Endodermal cell (in vitro differentiated cells): ENCODE results near the gene CHCHD10. TPM values are rescaled to one million over a fixed set of nuclear protein-coding genes. Genes with fewer than 3 reads are reported as not detected.

ENCODE experiments used
- DNase-seq: peaks from one replicate; pipeline ENCODE4 v3.0.0-alpha.2; 2017
- H3K27ac ChIP-seq: 2 replicates; pipeline ENCODE4 v1.5.1; 2013; ENCODE audit warnings: mild to moderate bottlenecking, low read depth, low read length, moderate library complexity
- H3K27me3 ChIP-seq: 2 replicates; pipeline ENCODE4 v1.6.1; 2013; ENCODE audit warnings: mild to moderate bottlenecking, low read length, moderate library complexity; ENCODE audit not compliant: insufficient read depth, control insufficient read depth, poor library complexity, severe bottlenecking
- H3K36me3 ChIP-seq: 2 replicates; pipeline ENCODE4 v1.7.0; 2013; ENCODE audit warnings: mild to moderate bottlenecking, low read length, moderate library complexity; ENCODE audit not compliant: control insufficient read depth, insufficient read depth
- H3K4me1 ChIP-seq: one replicate; pipeline ENCODE4 v1.7.0; 2013; ENCODE audit warnings: low read length; ENCODE audit not compliant: control insufficient read depth, insufficient read depth
- H3K4me3 ChIP-seq: 2 replicates; pipeline ENCODE4 v1.5.1; 2013; ENCODE audit warnings: mild to moderate bottlenecking, low read length, moderate library complexity
- H3K9ac ChIP-seq: 2 replicates; pipeline ENCODE4 v1.6.1; 2013; ENCODE audit warnings: mild to moderate bottlenecking, low read length, moderate library complexity; ENCODE audit not compliant: poor library complexity, severe bottlenecking; ENCODE audit errors: extremely low read depth
- H3K9me3 ChIP-seq: 2 replicates; pipeline ENCODE4 v1.6.1; 2013; ENCODE audit warnings: mild to moderate bottlenecking, low read length, moderate library complexity; ENCODE audit not compliant: control insufficient read depth
- H3K27ac Mint-ChIP-seq: 2 replicates; pipeline ENCODE4 v1.8.0; 2020; ENCODE audit warnings: mixed read lengths
- H3K27me3 Mint-ChIP-seq: 2 replicates; pipeline ENCODE4 v1.8.0; 2021; ENCODE audit warnings: mild to moderate bottlenecking, mixed read lengths; ENCODE audit not compliant: insufficient read depth
- H3K36me3 Mint-ChIP-seq: 2 replicates; pipeline ENCODE4 v1.8.0; 2020; ENCODE audit warnings: low read depth, mixed read lengths
- H3K4me1 Mint-ChIP-seq: 2 replicates; pipeline ENCODE4 v1.8.0; 2020; ENCODE audit warnings: mixed read lengths
- H3K4me3 Mint-ChIP-seq: 2 replicates; pipeline ENCODE4 v1.8.0; 2020; ENCODE audit warnings: mild to moderate bottlenecking, moderate library complexity, mixed read lengths
- H3K9me3 Mint-ChIP-seq: 2 replicates; pipeline ENCODE4 v1.8.0; 2020; ENCODE audit warnings: mild to moderate bottlenecking, mixed read lengths
- WGBS, 2 experiments: methylation state at CpG; one replicate each; pipeline versions ENCODE4 v1.1.5 to v1.1.7; 2013; ENCODE audit warnings: missing lambda C conversion rate in 2 of 2, mixed read lengths in 1 of 2; ENCODE audit not compliant: insufficient coverage in 1 of 2, insufficient read length in 1 of 2; 5-methylcytosine and 5-hydroxymethylcytosine counted together
- total RNA-seq, 2 donors: library from RNA; stranded (reverse); fragmentation: NEBNext Ultra II Directional in 1 of 2; extraction: Animal tissue kit (Norgen Biotek cat#: 25700) in 1 of 2; gene quantifications; 2 replicates in 1 of 2; 3 replicates in 1 of 2; pipeline ENCODE4 v1.2.1, GENCODE V29; 2021
- TF ChIP-seq, protein P1 (sequence below): fragments of 200-600 bp; sonication (generic); conservative IDR thresholded peaks from 2 replicates; pipeline ENCODE4 v1.5.0; 2021; ENCODE audit warnings: antibody characterized with exemption, mild to moderate bottlenecking

CHCHD10 gene
- total RNA-seq, 2 donors from 2014 or later, result 76.1 to 103 TPM

DNA sequence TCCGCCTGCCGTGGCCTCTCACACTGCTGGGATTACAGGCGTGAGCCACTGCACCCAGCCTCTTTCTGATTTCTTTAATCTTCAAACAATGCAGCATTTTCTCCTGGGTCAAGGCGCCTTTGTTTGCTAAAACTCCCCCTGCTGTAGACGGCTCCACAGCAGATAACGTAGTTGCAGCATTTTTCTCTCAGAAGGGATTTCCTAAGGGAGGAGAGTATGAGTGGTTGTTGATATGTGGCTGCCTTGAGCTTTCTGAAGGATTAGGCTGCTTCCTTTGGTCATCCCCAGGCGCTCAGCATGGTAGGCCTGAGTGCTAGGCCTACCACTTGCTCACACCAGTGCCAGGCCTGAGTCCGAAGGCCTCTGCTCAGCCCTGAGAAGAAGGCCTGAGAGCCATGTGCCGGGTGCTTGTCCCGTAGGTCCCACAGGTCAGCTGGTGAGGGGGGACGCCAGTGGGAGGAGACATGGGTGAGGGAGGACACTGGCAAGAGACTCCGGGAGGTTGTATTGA is 37.1 kb upstream of the CHCHD10 start:
- peaks cover 79% of the 10 kb centered on the region for H3K36me3 Mint-ChIP-seq
- 69 to 77% methylated on average over 9 to 12 of the region's 12 CpGs for WGBS, 2 experiments
- H3K27me3 ChIP-seq, result no peaks in the 10 kb centered on the region

DNA sequence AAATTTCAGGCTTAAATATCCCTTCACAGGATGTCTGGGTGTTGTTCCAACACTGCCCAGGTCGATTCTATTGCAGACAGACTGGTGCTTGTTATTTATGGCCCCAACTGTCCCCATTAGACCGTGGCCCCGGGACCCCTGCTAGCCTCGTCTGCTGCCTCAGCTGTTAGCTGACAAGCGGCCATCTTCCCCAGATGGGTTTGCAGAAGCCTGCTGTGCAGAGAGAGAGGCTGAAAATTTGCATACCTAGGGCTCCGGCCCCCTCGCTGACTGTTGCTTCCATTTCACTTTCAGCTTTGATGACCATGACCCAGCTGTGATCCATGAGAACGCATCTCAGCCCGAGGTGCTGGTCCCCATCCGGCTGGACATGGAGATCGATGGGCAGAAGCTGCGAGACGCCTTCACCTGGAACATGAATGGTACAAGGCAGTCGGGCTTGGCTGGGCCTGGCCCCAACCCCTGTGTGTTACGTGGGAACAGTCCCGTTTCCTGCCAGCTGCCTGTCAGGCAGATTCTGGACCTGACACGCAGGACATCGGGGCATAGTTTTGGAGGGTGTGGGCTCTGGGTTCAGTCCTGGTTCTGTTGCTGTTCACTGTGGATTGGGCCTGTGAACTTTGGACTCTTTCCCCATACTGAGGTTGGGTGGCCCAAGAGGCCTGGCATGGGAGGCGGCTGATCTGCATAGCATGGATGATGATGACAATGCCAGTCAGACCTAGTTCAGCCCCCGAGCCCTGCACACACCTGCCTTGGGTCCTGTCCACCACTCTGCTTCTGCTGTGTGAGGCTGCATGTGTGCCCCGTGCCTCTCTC is 35.4 kb upstream of the CHCHD10 start:
- WGBS, 2 experiments, result 81 to 83% methylated on average over 12 to 21 of the region's 21 CpGs
- Mint-ChIP-seq H3K27ac (peak overlapping the region; percentile 32), H3K9me3 (no peaks in the 10 kb centered on the region), H3K36me3 (peaks cover 82% of the 10 kb centered on the region), H3K4me3 (no peak overlapping the region), H3K4me1 (peaks cover 20% of the 10 kb centered on the region), H3K27me3 (no peaks in the 10 kb centered on the region)
- peak; percentile 47 for DNase-seq
- H3K27me3 ChIP-seq, result no peaks in the 10 kb centered on the region
- H3K9ac ChIP-seq, result no peak overlapping the region
- H3K9me3 ChIP-seq, result no peaks in the 10 kb centered on the region
- H3K27ac ChIP-seq, result no peak overlapping the region
- TF ChIP-seq, protein P1, sequence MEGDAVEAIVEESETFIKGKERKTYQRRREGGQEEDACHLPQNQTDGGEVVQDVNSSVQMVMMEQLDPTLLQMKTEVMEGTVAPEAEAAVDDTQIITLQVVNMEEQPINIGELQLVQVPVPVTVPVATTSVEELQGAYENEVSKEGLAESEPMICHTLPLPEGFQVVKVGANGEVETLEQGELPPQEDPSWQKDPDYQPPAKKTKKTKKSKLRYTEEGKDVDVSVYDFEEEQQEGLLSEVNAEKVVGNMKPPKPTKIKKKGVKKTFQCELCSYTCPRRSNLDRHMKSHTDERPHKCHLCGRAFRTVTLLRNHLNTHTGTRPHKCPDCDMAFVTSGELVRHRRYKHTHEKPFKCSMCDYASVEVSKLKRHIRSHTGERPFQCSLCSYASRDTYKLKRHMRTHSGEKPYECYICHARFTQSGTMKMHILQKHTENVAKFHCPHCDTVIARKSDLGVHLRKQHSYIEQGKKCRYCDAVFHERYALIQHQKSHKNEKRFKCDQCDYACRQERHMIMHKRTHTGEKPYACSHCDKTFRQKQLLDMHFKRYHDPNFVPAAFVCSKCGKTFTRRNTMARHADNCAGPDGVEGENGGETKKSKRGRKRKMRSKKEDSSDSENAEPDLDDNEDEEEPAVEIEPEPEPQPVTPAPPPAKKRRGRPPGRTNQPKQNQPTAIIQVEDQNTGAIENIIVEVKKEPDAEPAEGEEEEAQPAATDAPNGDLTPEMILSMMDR, result no peak
- H3K4me1 ChIP-seq, result no peaks in the 10 kb centered on the region
- no peak overlapping the region for H3K4me3 ChIP-seq
- H3K36me3 ChIP-seq, result peaks cover 74% of the 10 kb centered on the region

More for the DNA sequence above, 37.1 kb upstream of the CHCHD10 start:
- Mint-ChIP-seq H3K27me3 (no peaks in the 10 kb centered on the region), H3K9me3 (no peaks in the 10 kb centered on the region), H3K4me3 (no peak overlapping the region), H3K27ac (peak overlapping the region; percentile 91), H3K4me1 (peaks cover 20% of the 10 kb centered on the region)
- Histone ChIP-seq H3K36me3 (peaks cover 69% of the 10 kb centered on the region), H3K4me1 (no peaks in the 10 kb centered on the region), H3K9me3 (no peaks in the 10 kb centered on the region), H3K27ac (no peak overlapping the region), H3K4me3 (no peak overlapping the region), H3K9ac (no peak overlapping the region)
- peak; percentile 57 for DNase-seq
- TF ChIP-seq, protein P1, result peak; percentile 41

DNA sequence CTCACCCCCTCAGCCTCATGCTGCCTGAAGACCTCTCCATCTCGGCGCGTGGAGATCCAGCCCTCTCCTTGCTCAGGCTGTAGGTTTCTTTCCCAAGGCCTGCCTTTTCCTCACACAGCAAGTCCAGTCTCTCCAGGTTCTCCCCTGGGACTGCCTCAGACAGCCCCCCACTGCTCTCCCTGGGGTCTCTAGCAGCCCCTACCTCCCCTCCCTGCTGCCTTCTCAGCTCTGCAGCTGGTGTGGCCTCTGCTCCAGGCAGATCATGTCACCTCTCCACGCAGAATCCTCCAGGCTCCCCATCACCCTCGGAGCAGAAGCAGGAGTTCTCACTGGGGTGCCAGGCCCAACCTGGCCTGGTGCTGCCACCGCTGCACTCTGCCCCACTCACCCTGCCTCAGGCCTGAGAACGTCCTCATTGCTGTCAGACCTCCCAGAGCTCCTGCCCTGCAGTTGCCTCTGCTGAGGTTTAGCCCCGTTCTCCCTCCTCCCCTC is 34.2 kb upstream of the CHCHD10 start:
- Histone ChIP-seq H3K9ac (no peak overlapping the region), H3K27me3 (no peaks in the 10 kb centered on the region), H3K4me3 (no peak overlapping the region), H3K36me3 (peaks cover 76% of the 10 kb centered on the region), H3K27ac (no peak overlapping the region), H3K4me1 (no peaks in the 10 kb centered on the region), H3K9me3 (no peaks in the 10 kb centered on the region)
- Mint-ChIP-seq H3K27ac (peak overlapping the region; percentile 53), H3K36me3 (peaks cover 86% of the 10 kb centered on the region), H3K4me3 (no peak overlapping the region), H3K27me3 (no peaks in the 10 kb centered on the region), H3K4me1 (peaks cover 20% of the 10 kb centered on the region), H3K9me3 (no peaks in the 10 kb centered on the region)
- peak; percentile 28 for DNase-seq
- 96 to 97% methylated on average over 7 to 8 of the region's 8 CpGs for WGBS, 2 experiments
- TF ChIP-seq, protein P1, result no peak
